Epithelial cell of esophagus (primary cell): ENCODE results near the gene APOBEC4.
A peak's percentile ranks its signal among the peaks of the same experiment; 100 is the strongest.

Experiments
- DNase-seq: peaks from one replicate; pipeline ENCODE4 v3.0.0; 2010; ENCODE audit warnings: low read depth
- H3K4me3 ChIP-seq: 2 replicates; pipeline ENCODE4 v1.5.1; 2011; ENCODE audit warnings: mild to moderate bottlenecking, low read length, control low read depth
- CTCF ChIP-seq: IDR thresholded peaks from 2 replicates; pipeline ENCODE4 v1.5.1; 2011; ENCODE audit warnings: low read depth, mild to moderate bottlenecking, low read length, control low read depth, inconsistent platforms; ENCODE audit not compliant: insufficient read depth; ENCODE audit errors: missing control alignments

The APOBEC4 gene

GRCh38 chr1:183652547-183653461 lies at the start of gene APOBEC4:
Gene APOBEC4 (minus strand): TSS chr1:183653316. CDS start chr1:183648781, 4,535 bp downstream.
- DNase-seq: peak; percentile 43
- H3K4me3 ChIP-seq: no peak within 1 kb of the TSS
- no peak for TF ChIP-seq CTCF

DNA sequence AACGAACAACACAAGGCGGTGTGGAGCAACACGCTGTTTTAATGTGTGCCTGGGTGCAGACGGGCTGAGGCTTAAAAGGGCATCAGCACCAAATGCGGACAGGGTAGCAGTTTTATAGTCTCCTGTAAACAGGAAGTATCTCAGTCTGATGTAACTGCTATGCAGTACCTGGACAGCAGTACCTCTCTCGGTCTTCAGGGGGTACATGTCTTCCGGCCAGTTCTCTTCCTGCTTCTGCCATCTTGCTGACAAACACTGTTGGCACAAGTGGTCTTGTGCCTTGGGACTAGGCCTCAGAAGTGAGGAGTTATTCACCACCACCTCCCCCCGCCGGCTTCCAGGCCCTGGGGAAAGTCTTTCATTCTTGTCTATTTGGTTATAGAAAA lies 49.7 kb upstream of the APOBEC4 start:
- DNase-seq: no peak
- no peak overlapping the region for H3K4me3 ChIP-seq
- no peak for TF ChIP-seq CTCF

- DNase-seq: no peak
- TF ChIP-seq CTCF: no peak
- H3K4me3 ChIP-seq: no peak overlapping the region
Observed at GRCh38 chr1:183702087-183702812, 49.1 kb upstream of the APOBEC4 start.

- TF ChIP-seq CTCF: no peak
- no peak overlapping the region for H3K4me3 ChIP-seq
- DNase-seq: peak; percentile 60
Observed at GRCh38 chr1:183699616-183700160, 46.6 kb upstream of the APOBEC4 start.

- TF ChIP-seq CTCF: no peak
- DNase-seq: no peak
- H3K4me3 ChIP-seq: no peak overlapping the region
Observed at GRCh38 chr1:183697814-183698590, 44.9 kb upstream of the APOBEC4 start.

- TF ChIP-seq CTCF: no peak
- no peak for DNase-seq
- H3K4me3 ChIP-seq: no peak overlapping the region
Observed at GRCh38 chr1:183696981-183697380, 43.9 kb upstream of the APOBEC4 start.
